ENCODE measurements around the gene XRCC2. TPM values are rescaled to one million over a fixed set of nuclear protein-coding genes. Genes with fewer than 3 reads are reported as not detected.

Gene XRCC2
- total RNA-seq, 4 donors from 2014 or later: 0.17 to 0.57 (median 0.43) TPM

Small RNA genes lying within 50 kb of the gene (small RNA-seq; reads per million reads assigned to genes)
- 0 reads per million in 3 donors for gene RF00568

Other genes with a start within 250 kb of the XRCC2 start
- 10 to 100 TPM; 59.0 to 73.9 (median 69.5) TPM for gene KMT2C, start 240.1 kb downstream of the XRCC2 start, total RNA-seq
- gene ACTR3B, start 83.6 kb upstream of the XRCC2 start, total RNA-seq: 1 to 10 TPM; 2.5 to 4.9 (median 3.4) TPM